ENCODE measurements around the gene CAPG. TPM values are rescaled to one million over a fixed set of nuclear protein-coding genes. Genes with fewer than 3 reads are reported as not detected.

CAPG gene
- total and polyA plus RNA-seq, 9 of the 15 experiments (the other 6 are each of a cell fraction or from before 2014, with no cell fraction given) = 10.6 to 90.4 (median 56.0) TPM

DNA sequence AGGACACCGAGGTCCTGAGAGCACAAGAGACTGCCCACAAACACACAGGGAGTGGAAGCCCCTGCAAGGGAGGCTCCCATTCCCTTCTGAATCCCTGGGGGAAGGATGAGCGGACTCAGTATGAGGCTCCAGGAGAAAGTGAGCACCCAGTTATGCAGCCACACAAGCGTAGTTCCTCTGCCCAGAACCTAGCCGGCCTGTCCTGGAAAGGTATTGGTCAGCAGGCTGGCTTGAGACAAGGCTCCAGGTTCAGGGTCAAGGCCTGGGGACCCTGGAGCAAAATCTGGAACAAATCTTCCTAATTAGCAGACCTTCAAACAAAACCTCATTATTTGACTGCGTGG lies 1.2 kb upstream of the CAPG start:
- POLR2A ChIA-PET = interaction anchor here (0.8 to 63.9 kb wide), 2 partner anchors 18 to 134 kb away, joined by 3 to 1576 read pairs; partner anchors contain the start of gene MAT2A
- in situ Hi-C loops (cut with MboI) = no loop called here
- no peak for FAIRE-seq
- no peak overlapping the region for H2AFZ ChIP-seq (ENCODE audit: low read depth, low read length)
- no TSS peak for BruUV-seq (replicated peaks)
- no peaks in the 10 kb centered on the region for H3K36me3 ChIP-seq (ENCODE audit: control insufficient read depth, insufficient read depth, low read length)
- H4K20me1 ChIP-seq (replicated peaks; ENCODE audit: control insufficient read depth, insufficient read depth, low read length) = no peaks in the 10 kb centered on the region
- H3K4me1 ChIP-seq (replicated peaks in 1 of 2; ENCODE audit: control insufficient read depth in 2 of 2, insufficient read depth in 2 of 2, low read length in 2 of 2) = peaks cover 53% of the 10 kb centered on the region in 2 experiments
- H3K9ac ChIP-seq (ENCODE audit: insufficient read depth in 1 of 2, low read depth in 2 of 2, low read length in 2 of 2) = peak overlapping the region in 1 of 2 experiments; percentile 39; a peak in 1 of 4 replicates
- CTCF ChIA-PET (ENCODE audit: low intra/inter-chr PET ratio) = no interaction called here
- no peak overlapping the region for H3K4me3 ChIP-seq
- H3K9me3 ChIP-seq (replicated peaks; ENCODE audit: control insufficient read depth, insufficient read depth, low read depth, low read length) = no peaks in the 10 kb centered on the region
- no peak for DNase-seq (ENCODE audit: extremely low read depth in 1 of 4, low spot score in 3 of 4)
- no peaks in the 10 kb centered on the region; the same call in 2 of the 3 replicates for H3K79me2 ChIP-seq (ENCODE audit: control insufficient read depth, insufficient read depth, low read length)
- intact Hi-C loops (cut with micrococcal nuclease) = loop anchor here (10.0 kb wide), 1 partner anchor 693 kb away; the partner anchor contains the start of genes POLR1A and PTCD3
- no peak for ATAC-seq
- no peak overlapping the region for H3K27ac ChIP-seq (ENCODE audit: extremely low read depth, low read depth, low read length)
- WGBS (ENCODE audit: insufficient coverage, low coverage, missing lambda C conversion rate) = 78% methylated on average over 5 of the region's 5 CpGs
- peaks cover 3% of the 10 kb centered on the region for H3K9me1 ChIP-seq (ENCODE audit: control insufficient read depth, insufficient read depth, low read length)
- no peak overlapping the region for H3K4me2 ChIP-seq (ENCODE audit: insufficient read depth, low read length)
- H3K27me3 ChIP-seq (ENCODE audit: control insufficient read depth in 2 of 2, insufficient read depth in 2 of 2, low read length in 2 of 2) = no peaks in the 10 kb centered on the region
- TF ChIP-seq CTCFL (IDR thresholded peaks at IDR 0.05; ENCODE audit: borderline replicate concordance, insufficient read depth, low read depth, low read length, poor library complexity, severe bottlenecking) = no peak
- no peak for TF ChIP-seq ZNF740 (CRISPR knock-in tag; IDR thresholded peaks at IDR 0.05)
- no peak for TF ChIP-seq ZNF740 (tag; IDR thresholded peaks at IDR 0.05)
- TF ChIP-seq TOE1 (IDR thresholded peaks at IDR 0.05; ENCODE audit: borderline replicate concordance) = no peak
- no peak for TF ChIP-seq TOE1 (CRISPR knock-in tag; IDR thresholded peaks at IDR 0.05; ENCODE audit: borderline replicate concordance, low read depth)
- TF ChIP-seq, protein P1, sequence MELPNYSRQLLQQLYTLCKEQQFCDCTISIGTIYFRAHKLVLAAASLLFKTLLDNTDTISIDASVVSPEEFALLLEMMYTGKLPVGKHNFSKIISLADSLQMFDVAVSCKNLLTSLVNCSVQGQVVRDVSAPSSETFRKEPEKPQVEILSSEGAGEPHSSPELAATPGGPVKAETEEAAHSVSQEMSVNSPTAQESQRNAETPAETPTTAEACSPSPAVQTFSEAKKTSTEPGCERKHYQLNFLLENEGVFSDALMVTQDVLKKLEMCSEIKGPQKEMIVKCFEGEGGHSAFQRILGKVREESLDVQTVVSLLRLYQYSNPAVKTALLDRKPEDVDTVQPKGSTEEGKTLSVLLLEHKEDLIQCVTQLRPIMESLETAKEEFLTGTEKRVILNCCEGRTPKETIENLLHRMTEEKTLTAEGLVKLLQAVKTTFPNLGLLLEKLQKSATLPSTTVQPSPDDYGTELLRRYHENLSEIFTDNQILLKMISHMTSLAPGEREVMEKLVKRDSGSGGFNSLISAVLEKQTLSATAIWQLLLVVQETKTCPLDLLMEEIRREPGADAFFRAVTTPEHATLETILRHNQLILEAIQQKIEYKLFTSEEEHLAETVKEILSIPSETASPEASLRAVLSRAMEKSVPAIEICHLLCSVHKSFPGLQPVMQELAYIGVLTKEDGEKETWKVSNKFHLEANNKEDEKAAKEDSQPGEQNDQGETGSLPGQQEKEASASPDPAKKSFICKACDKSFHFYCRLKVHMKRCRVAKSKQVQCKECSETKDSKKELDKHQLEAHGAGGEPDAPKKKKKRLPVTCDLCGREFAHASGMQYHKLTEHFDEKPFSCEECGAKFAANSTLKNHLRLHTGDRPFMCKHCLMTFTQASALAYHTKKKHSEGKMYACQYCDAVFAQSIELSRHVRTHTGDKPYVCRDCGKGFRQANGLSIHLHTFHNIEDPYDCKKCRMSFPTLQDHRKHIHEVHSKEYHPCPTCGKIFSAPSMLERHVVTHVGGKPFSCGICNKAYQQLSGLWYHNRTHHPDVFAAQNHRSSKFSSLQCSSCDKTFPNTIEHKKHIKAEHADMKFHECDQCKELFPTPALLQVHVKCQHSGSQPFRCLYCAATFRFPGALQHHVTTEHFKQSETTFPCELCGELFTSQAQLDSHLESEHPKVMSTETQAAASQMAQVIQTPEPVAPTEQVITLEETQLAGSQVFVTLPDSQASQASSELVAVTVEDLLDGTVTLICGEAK (IDR thresholded peaks at IDR 0.05) = no peak
- TF ChIP-seq, protein P1 (CRISPR knock-in tag; IDR thresholded peaks at IDR 0.05) = no peak
- no peak for TF ChIP-seq BRF2 (IDR thresholded peaks at IDR 0.05; ENCODE audit: borderline replicate concordance, insufficient read depth, insufficient read length)
